GM11168 (cell line): ENCODE data around the gene PHF2.

Experiments
- in situ Hi-C: fragments of 300-500 bp; cut with MboI; formaldehyde crosslinking; loops from one replicate; pipeline ENCODE4 v1.12.0; 2022; ENCODE audit warnings: low sequenced_read_pairs; ENCODE audit not compliant: unreplicated experiment

Gene PHF2

DNA sequence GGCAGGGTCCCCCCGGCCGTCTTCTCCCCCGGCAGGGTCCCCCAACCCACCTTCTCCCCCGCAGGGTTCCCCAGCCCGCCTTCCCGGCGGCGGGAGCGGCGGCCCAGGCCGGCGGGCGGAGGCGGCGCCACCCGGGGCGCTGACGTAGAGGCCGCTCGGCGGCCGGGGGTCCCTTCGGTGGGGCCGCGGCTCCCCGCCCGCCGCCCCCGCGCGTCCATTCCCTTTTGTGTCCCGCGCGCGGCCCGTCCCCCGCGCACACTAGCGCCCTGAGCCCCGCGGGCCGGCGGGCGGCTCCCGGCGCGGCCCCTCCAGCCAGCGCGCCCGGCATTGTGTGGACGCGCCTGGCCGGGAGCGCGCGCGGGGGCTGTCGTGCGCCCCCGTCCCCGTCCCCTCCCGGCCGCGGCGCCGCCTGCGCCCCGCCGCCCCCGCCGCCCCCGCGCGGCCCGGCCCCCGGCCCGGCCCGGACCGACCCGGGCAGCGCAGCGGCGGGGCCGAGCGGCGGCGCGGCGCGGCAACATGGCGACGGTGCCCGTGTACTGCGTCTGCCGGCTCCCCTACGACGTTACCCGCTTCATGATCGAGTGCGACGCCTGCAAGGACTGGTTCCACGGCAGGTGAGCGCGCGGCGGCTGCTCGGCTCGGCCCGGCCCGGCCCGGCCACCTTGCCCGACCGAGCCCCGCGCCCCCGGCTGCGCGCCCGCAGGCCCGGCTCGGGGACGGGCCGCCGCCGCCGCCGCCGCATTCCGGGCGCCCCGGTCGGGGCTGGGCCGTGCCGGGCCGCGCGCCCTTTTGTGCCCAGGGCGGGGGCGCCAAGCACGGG is at the start of gene PHF2:
Gene PHF2 (plus strand): TSS at position 327 of the 820 bp plus-strand sequence. CDS start 190 bp downstream, at position 517.
- in situ Hi-C loops, result no loop called here

DNA sequence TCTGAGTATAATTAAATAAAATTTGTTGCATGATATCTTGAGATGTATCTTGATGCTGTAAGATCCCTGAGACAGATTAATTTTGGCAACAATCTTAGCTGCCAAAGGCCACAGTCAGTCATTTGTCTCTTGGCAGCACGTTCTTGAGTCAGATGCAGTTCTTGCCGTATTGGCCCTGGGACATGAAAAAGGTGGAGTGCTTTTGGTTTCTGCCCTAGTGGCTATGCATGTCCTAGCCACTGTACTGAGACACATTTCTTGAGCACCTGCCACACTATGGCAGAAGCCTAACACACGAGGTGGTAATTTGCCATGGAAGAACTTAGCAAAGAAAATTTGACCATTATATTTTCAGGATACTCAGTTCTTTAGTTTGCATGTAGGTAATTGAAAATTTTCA is 45.0 kb upstream of the PHF2 start:
- in situ Hi-C loops, result no loop called here

DNA sequence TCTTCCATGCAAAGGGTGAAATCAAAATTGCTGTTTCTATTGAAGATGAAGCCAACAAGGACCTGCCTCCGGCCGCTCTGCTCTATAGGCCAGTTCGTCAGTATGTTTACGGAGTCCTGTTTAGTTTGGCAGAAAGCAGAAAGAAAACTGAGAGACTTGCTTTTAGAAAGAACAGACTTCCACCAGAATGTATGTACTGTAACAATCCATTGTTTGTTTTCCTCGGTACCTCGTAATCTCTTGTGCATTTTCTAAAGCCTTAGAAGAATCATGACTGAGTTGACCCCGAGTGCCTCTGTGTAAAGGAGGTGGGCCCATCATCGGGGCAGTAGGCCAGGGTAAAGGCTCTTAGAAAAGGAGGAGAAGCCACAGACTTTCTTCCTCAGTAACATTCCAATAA is 44.2 kb upstream of the PHF2 start:
- in situ Hi-C loops, result no loop called here

DNA sequence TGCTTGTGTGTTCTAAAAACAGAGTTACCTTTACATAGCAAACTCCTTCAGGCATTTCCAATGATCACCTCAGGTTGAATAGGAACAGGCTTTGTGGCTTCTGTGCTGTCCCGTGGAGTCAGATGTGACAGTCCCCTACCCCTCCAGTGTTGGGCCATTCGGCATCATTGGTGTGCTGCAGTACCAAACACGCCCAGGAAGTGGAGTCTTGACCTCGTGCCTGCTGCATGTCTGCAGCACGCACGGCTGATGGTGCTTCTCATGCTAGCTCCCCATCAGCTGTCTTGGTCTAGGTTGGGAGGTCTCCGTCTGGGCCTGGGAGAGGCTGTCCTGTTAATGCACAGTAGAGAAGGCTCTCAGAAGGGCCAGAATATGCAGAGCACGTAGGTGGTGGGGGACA is 42.5 kb upstream of the PHF2 start:
- in situ Hi-C loops, result no loop called here

DNA sequence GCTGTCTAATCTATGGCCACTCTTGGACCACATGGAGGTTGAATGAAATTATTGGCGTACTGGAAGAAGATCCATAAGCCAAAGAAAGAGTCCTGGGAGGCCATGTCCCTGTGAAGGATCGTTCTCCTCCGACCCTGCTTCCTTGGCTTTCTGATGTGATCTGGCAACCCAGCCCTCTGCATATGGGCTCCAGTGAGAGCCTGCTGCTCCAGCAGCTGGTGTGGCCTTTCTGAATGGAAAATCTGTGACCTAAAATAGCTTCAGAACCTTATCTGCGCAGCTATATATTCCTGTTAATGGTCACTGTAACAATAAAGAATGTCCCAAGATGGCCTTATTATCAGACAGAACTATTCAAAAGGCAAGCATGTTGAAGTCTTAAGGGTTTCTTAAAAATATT is 40.2 kb upstream of the PHF2 start:
- in situ Hi-C loops, result no loop called here

DNA sequence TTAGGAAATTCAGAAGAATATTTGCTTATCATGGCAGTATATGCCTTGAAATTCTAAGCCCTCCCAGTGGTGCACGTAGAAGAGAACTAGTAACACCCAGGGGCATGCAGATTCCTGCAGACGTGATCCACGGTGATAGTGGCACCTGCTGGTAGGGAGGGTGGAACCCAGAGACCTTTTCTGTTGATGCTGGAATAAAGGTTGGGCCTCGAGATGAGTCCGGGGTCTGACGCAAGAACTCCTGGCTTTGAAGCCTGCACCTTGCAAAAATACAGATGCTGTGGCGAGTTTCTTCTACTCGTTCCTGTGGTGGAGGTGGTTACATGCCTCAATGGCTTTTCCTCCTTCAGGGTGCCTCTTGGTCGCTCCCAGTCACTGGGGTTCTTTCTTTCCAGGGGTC is 39.5 kb upstream of the PHF2 start:
- in situ Hi-C loops, result no loop called here

DNA sequence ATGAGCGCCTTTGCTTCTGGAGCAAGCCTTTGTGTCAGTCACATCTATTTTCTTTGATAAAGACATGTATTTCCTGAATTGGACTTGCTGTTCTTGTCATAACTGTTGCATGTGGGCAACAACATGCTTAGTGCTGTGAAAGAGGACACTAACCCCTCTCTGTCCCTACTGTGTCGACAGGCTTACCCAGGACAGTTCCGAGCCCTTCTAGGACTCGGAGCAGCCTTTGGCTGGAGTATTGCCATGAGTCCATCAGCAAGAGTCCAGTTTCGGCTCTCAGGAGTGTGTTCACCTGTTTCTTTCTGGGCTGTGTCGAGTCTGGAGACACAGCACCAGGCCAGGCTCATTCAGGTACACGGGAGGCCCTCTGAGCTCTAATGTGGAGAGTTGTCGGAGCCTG is 36.1 kb upstream of the PHF2 start:
- in situ Hi-C loops, result no loop called here

DNA sequence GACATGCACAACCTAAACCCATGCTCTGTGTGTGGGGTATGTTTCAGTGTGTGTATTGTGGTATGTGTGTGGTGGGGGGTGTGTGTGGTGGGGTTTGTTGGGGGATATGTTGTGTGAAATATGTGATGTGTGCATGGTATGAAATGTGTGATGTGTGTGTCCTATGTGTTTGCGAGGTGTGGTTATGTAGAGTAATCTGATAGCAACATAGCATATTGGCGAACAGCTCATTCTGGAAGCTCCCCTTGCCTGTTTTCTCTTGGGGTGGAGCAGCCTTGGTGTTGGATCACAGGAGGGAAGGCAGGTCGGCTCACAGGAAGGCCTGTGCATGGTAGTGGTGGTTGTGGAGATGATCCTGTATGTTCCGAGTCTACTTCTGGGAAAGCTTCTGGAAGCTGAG is 35.4 kb upstream of the PHF2 start:
- in situ Hi-C loops, result no loop called here

DNA sequence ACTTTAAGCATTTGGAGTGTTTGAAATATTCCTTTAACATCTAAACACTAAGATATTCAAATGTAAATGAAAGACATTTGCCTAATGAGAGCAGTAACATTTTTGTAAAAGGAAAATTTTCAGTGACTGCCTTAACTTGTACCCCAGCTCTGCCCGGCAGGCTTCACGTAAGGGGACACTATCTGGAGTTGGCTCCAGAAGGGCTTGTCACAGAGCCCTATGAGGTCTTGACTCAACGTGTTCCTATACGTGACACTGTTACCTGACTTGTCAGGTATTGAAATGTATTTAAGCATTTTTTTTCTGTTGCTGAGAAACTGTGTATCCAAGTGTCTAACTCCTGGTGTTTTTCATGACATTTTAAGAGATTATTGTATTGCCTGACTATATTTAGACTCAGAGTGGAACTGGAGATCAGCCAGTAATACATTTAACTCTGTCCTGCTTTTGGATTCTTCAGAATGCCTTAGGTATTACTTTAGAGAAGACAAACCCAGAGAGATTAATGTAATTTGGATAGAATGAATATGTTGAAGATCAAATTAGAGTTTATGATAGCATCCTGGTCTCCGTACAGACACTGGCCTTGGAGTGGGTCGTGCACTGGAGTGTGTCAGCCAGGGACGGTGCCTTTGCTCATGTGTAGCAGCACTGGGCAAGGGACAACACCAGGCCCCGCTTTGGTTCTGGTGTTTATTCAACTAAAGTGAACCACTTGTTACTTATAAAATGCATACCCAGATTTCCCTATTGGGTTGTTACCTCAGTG is 34.6 kb upstream of the PHF2 start:
- in situ Hi-C loops, result no loop called here

DNA sequence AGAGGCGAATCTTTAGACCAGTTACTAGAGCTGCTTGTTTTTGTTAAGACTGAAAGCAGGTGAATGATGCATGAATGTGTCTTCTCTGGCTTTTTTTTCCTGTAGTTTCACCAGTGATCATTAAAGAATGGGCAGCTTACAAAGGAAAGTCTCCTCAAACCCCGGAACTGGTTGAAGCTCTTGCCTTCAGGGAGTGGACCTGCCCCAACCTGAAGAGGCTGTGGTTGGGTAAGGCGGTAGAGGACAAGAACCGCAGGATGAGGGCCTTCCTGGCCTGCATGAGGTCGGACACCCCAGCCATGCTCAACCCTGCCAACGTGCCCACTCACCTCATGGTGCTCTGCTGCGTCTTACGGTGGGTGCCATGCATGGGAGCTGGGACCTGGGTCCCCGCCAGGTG is 33.3 kb upstream of the PHF2 start:
- in situ Hi-C loops, result no loop called here

DNA sequence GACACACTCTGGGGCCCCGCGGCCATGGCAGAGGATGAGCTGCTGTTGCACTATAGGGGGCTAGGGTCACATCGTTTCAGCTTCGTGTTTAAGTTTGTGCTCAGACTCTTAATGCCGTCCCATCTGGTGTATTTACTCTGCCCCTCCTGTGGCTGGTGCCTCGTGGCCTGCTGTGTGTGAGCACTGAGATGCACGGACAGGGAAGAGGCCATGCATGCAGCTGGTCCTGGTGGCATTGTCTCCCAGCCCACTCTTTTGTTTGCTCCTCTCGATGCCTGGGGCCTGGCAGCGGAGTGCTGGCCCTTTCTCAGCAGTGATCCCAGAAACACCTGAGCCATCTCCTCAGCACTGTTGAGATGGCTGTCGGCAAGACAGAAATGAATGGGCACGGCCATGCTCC is 30.0 kb upstream of the PHF2 start:
- in situ Hi-C loops, result no loop called here

DNA sequence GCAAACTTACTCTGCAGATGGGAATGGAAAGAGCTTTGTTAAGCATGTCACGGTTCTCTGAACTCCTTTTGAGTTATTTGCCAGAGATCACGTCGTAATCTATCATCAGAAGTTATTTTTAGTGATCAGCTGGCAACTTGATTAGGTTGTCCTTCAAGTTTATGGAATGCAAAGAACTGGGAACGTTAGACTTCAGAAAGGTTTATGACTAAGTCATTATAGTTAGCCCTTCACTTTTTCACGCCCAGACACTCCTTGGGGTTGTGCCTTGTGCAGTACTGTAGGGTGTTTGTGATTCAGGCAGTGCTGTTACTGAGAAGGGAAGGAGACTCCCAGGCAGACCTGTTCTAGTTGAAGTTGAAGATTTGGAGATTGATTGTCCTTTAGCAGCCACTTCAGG is 26.8 kb upstream of the PHF2 start:
- in situ Hi-C loops, result no loop called here

DNA sequence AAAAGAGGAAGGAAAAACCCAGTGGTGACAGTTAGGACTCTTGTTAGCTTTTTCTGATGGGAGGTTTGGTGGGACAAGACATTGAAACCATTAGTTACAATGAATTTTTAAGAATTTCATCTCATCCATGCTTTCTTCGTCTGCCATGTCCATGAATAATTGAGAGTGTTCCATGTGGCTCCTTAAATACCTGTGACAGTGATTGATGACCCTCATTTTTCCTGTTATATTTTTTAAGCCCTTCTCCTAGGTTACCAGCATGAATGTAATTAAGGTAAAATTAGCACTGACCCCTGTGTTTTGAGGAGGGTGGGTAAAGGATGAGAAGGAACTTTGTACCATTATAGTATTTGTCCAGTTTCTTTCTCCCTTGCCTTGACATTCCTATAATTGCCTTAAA is 23.5 kb upstream of the PHF2 start:
- in situ Hi-C loops, result no loop called here

DNA sequence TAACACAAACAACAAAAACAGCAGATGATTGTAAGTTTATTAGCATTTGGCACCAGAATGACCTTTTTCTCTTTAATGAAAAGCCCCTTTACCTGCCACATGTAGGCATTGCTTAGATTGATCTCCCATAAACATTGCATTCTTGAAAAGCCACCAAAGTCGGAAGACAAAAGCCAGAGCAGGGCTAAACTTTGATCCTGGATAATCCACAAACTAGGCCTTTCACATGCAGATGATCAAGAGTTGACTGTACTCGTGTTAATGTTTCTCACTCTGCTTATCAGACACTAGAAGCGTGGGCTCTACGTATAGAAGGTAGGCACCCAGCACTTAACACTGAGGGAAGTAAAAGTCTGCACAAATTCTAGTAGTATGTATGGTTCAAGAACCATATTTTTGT is 21.0 kb upstream of the PHF2 start:
- in situ Hi-C loops, result loop anchor here (5.0 kb wide), 1 partner anchor 73 kb away; no protein-coding TSS in a partner anchor

DNA sequence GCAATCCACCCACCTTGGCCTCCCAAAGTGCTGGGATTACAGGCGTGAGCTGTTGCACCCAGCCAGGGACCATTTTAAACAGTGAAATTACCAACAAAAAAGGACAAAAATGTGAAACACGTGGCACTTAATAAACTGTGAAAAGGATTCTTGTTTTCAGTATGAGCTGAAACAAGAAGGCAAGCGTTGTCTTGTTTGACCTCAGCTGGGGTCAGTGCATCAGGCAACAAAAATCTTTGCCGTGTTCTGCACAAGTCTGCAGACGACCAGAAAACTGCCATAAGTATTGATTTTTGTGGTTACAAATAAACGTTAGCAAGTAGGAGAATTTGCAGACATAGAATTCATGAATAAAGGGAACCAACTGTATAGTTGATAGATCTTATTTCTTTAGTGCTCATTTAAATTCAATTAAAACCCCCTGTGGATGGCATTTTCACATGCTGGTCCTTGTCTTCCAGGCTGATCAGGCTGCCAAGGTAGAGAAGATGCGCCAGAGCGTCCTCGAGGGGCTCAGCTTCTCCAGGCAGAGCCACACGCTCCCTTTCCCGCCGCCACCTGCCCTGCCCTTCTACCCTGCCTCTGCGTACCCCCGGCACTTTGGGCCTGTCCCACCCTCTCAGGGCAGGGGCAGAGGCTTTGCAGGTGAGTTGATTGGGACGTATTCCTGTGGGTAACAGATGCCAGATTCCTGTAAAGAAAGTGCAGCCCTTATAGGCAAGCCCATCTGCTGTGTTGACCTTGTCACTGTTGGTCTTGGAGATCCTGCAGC is 18.8 kb upstream of the PHF2 start:
- in situ Hi-C loops, result loop anchor here (5.0 kb wide), 1 partner anchor 75 kb away; no protein-coding TSS in a partner anchor

DNA sequence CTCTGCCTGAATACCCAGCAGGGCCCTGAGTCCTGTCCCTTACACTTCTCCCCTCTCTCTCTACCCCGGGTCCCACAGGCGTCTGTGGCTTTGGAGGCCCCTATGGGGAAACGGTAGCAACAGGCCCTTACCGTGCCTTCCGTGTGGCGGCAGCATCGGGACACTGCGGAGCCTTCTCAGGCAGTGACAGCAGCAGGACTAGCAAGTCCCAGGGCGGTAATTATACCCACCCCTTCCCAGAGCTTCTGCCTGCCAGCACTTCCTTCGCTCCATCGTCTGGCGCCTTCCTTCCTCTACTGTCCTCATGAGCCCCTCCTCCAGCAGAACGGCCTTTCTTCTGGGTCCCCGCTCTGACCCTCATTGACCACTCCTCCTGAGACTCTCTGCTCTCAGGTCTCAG is 17.9 kb upstream of the PHF2 start:
- in situ Hi-C loops, result loop anchor here (5.0 kb wide), 1 partner anchor 76 kb away; no protein-coding TSS in a partner anchor

DNA sequence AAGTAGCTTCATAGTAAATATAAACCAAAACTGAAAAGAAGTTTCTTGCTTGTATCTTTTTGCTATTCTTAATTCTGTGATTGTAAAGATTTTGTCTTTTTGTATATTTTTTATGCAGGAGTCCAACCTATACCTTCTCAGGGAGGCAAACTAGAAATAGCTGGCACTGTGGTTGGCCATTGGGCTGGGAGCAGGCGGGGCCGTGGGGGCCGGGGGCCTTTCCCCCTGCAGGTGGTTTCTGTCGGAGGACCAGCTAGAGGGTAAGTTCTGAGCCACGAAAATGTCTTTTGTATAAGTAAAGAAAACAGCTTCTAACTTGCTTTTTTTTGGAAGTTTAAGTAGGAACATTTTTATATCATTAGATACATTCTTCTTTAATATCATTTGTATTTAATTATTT is 15.4 kb upstream of the PHF2 start:
- in situ Hi-C loops, result no loop called here

DNA sequence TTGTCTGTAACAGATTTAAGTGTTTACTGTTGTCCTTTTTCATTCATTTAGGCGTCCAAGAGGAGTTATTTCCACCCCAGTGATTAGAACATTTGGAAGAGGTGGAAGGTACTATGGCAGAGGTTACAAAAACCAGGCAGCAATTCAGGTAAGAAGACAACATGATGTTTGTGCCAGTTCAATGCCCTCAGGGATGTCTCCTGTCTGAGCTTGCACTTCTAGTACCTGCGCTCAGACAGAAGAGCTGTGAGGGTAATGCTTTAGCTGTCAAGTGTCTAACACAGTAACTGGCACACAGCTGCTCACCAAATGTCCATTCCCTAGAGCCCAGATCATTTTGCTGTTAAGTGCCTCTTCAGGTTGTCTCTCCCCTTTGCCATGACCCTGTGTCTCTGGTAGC is 14.2 kb upstream of the PHF2 start:
- in situ Hi-C loops, result no loop called here

DNA sequence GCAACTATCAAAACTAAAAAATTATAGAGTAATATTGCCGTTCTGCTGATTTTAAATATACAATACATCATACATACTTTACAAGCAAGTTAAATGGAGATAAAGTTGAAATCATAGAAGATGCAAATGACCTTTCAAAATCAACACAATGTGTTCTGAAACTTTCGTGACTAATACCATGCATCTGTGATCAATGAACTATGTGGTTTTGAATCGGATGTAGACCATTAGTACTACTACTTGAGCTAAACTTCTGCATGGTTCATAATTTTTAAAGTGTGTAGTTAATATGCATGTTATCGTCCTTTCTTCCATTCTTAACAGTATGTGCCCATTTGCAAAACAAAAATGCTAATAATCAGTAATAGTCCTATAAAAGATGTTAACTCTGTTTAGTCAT is 11.3 kb upstream of the PHF2 start:
- in situ Hi-C loops, result no loop called here

DNA sequence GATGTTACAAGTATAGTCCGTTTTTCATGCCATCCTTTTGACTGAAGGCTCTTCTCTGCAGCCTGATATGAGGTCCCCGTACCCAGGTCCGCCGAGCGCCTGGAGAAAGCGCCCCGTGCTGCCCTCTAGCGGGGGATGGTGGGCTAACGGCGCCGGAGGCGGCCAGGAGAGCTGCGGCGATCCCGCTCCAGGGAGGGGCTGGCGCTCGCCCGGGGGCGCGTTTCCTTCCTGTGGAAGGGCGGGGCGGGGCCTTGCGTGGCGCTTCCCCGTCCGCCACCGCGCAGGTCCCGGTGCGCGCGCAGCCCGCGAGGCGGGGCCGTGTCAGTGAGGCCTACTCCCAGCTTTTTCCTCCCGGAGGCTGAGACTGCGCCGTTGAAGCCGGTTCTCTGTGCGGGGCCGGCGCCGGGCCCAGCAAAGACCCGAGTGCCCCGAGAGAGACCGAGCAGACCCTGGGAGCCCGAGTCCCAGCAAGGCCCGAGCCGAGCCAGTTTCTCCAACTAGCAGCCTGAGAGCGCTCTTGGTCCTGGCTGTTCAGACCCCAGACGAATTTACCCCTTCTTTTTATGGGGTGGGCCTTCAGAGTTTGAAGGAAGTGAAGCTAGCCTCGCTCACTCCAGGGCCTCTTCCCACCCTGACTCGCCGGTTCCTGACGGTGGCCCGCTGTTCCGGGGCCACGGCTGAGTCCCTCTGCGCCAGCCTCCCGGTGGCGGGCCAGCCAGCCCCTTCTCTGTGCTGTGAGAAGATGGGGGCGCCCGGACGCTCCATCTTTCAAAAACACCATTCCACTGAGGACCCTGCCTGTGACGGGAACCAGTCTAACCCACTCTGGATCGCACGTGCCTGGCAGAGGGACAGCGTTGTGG is 9.7 kb upstream of the PHF2 start:
- in situ Hi-C loops, result no loop called here
